ENCODE results near the gene ZNF592. TPM values are rescaled to one million over a fixed set of nuclear protein-coding genes. Genes with fewer than 3 reads are reported as not detected.

ZNF592 gene
- total and polyA plus RNA-seq, 2 of the 13 experiments (the other 11 are each of a cell fraction or from before 2014, with no cell fraction given) = 8.2 to 9.8 TPM

- no peak for TF ChIP-seq ZNF619 (CRISPR knock-in tag; IDR thresholded peaks at IDR 0.05)
- TF ChIP-seq MEF2D (CRISPR knock-in tag; IDR thresholded peaks at IDR 0.05) = no peak
- no peak for TF ChIP-seq ATF7-NPFF (CRISPR knock-in tag; IDR thresholded peaks at IDR 0.05; ENCODE audit: low read depth)
- no peak for TF ChIP-seq U2AF2 (IDR thresholded peaks at IDR 0.05; ENCODE audit: low read depth, low read length)
- TF ChIP-seq ZNF740 (CRISPR knock-in tag; IDR thresholded peaks at IDR 0.05) = no peak
- TF ChIP-seq ZNF703 (CRISPR knock-in tag; IDR thresholded peaks at IDR 0.05; ENCODE audit: borderline replicate concordance) = no peak; the same call in 1 of the 2 replicates
- TF ChIP-seq PHF8 (CRISPR knock-in tag; IDR thresholded peaks at IDR 0.05) = no peak
- no peak for TF ChIP-seq ZNF83 (CRISPR knock-in tag; IDR thresholded peaks at IDR 0.05; ENCODE audit: borderline replicate concordance)
- TF ChIP-seq ZNF484 (CRISPR knock-in tag; IDR thresholded peaks at IDR 0.05; ENCODE audit: borderline replicate concordance, low read depth) = no peak
- no peak for TF ChIP-seq MBD4 (IDR thresholded peaks at IDR 0.05; ENCODE audit: borderline replicate concordance, low read length)
- TF ChIP-seq ZNF251 (CRISPR knock-in tag; IDR thresholded peaks at IDR 0.05) = no peak
- 0 out of 2 replicates have a peak, but pooled peaks have one; percentile 24 for TF ChIP-seq GFI1 (CRISPR knock-in tag; IDR thresholded peaks at IDR 0.05; ENCODE audit: borderline replicate concordance)
- TF ChIP-seq, protein P1, sequence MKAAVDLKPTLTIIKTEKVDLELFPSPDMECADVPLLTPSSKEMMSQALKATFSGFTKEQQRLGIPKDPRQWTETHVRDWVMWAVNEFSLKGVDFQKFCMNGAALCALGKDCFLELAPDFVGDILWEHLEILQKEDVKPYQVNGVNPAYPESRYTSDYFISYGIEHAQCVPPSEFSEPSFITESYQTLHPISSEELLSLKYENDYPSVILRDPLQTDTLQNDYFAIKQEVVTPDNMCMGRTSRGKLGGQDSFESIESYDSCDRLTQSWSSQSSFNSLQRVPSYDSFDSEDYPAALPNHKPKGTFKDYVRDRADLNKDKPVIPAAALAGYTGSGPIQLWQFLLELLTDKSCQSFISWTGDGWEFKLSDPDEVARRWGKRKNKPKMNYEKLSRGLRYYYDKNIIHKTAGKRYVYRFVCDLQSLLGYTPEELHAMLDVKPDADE (CRISPR knock-in tag; IDR thresholded peaks at IDR 0.05) = no peak
- TF ChIP-seq POLR2AphosphoS5 (IDR thresholded peaks at IDR 0.05; ENCODE audit: low read depth, low read length) = no peak
- TF ChIP-seq HOXD1 (CRISPR knock-in tag; IDR thresholded peaks at IDR 0.05) = no peak
- 0 out of 2 replicates have a peak, but pooled peaks have one; percentile 24 for TF ChIP-seq ZNF224 (CRISPR knock-in tag; IDR thresholded peaks at IDR 0.05)
- no peak for TF ChIP-seq ZUFSP (CRISPR knock-in tag; IDR thresholded peaks at IDR 0.05; ENCODE audit: borderline replicate concordance)
- no peak for TF ChIP-seq NFYB (CRISPR knock-in tag; IDR thresholded peaks at IDR 0.05)
- TF ChIP-seq ZNF431 (CRISPR knock-in tag; IDR thresholded peaks at IDR 0.05; ENCODE audit: borderline replicate concordance, low read depth) = no peak
- TF ChIP-seq KDM5B (CRISPR knock-in tag; IDR thresholded peaks at IDR 0.05; ENCODE audit: borderline replicate concordance) = no peak
- TF ChIP-seq BORCS8-MEF2B (CRISPR knock-in tag; IDR thresholded peaks at IDR 0.05) = no peak
- no peak for TF ChIP-seq CEBPB (IDR thresholded peaks at IDR 0.05; ENCODE audit: borderline replicate concordance, low read depth, low read length)
- no peak for TF ChIP-seq FOXJ3 (CRISPR knock-in tag; IDR thresholded peaks at IDR 0.05; ENCODE audit: borderline replicate concordance)
- TF ChIP-seq ZNF687 (CRISPR knock-in tag; IDR thresholded peaks at IDR 0.05) = no peak
Observed at GRCh38 chr15:84715441-84716035, 32.9 kb upstream of the ZNF592 start (continued).
